HG02588 (cell line): ENCODE data around the gene NR5A2.

Source experiments
- ATAC-seq: cut with Tn5 transposase; IDR thresholded peaks from one replicate; pipeline ENCODE4 v1.9.1; 2021; ENCODE audit warnings: mild to moderate bottlenecking, moderate library complexity; ENCODE audit not compliant: unreplicated experiment

Gene NR5A2

DNA sequence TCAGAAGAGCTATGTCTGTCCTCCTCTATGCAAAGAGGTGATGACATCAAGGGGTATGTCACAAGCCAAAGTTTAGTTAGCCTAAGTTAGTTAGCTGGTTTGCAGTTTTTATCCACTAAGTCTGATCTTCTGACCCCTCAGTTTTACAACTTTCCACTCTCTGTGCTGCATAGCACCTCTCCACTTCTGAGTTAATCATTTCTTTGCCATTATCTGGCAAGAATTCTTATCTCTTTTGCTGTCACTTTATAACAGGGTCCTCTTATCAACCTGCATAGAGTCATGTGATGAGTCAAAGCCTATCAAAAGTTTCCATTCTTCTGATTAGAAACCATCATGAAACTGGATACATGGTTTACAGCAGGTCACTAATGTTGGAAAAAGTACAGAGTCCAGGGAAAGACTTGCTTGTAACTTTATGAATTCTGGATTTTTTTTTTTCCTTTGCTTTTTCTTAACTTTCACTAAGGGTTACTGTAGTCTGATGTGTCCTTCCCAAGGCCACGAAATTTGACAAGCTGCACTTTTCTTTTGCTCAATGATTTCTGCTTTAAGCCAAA is at the start of gene NR5A2:
Gene NR5A2 (plus strand): TSS at position 447 of the 560 bp plus-strand sequence. CDS start 138 bp downstream, outside the sequence.
- ATAC-seq: no peak

DNA sequence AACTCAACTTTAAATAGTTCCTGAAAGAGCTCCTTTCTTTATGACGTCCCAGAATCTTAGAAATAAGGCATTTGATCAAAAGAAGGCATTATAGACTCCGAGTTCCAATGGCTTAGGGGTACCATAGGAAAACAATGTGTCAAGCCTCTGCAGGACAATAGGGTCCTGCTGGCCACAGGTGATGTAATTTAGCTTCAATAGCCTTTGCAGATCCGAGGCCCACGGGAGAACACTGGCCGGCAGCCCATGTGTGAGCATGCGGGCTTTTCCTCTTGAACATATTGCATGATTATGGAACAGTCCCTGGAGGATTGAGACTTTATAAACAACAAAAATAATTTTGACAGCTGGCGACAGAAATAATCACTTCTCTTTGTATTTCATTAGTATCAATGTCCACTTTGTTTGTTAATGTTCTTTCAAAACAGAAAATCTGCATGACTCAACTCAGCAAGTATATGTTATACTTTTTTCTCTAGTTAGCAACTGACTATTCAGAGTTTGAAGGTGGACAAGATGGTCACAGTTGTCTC is 49.0 kb upstream of the NR5A2 start:
- ATAC-seq: no peak

DNA sequence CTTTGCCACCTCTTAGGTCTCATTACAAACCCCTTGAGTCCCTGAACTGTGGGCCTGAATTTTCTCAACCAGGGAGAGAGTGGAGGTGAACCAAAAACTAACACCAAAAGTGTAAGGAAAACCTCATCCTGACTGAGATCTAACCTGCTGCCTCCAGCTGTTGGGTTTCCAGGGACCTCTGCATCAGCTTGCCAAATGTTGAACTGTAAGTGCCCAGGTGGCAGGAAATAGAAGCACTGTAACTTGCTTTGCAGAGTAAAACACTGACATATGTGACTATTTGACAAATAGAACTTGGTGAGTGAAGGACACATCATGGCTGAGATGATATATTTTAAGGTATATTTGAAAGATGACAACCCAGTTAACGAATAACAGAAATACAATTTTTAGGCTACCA is 48.4 kb upstream of the NR5A2 start:
- ATAC-seq: no peak

DNA sequence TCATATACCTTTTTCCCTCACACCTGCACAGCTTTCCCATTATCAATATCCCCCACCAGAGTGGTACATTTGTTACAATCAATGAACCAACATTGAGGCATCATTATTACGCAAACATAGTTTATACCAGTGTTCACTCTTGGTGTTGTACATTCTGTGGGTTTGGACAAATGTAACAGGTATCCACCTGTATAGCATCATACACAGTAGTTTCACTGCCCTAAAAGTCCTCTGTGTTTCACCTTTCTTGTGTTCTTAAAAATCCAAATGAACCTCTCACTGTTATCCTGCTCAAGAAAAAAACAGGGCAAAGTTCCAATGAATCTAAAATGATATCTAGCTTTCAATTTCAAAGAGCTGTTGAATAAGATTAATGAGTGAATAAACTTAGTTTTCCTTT is 45.9 kb upstream of the NR5A2 start:
- ATAC-seq: no peak

DNA sequence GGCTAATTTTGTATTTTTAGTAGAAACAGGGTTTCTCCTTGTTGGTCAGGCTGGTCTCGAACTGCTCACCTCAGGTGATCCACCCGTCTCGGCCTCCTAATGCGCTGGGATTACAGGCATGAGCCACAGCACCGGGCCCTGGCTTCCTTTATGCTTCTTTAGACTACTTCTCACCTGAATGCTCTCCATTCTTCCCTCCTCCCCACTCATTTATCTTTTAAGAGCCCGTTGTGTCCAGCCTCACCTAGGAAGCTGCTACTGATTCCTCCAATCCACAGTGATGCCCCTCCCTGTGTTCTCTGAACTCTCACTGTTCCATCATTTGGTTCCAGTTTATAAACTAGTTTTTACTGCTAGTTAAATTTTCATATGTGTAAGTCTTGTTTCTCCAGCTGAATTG is 44.9 kb upstream of the NR5A2 start:
- ATAC-seq: no peak

DNA sequence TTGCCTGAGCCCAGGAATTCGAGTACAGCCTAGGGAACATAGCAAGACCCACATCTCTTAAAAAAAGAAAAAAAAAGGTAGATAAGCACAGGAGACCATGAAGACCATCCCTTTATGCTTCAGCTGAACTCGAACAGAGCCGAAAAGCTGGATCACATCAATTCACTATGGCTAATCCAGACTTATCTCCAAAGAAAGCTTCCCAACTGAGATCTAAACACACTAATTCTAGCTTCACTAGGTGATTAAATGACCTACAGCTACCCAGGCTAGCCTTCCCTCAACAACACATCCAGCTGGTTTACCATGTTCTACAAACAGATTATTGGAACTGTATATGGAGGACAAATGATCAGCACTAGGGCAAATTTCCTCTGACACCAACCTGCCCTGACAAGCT is 44.0 kb upstream of the NR5A2 start:
- ATAC-seq: no peak

- ATAC-seq: no peak
Observed at GRCh38 chr1:199995096-199995685, 32.3 kb upstream of the NR5A2 start.

DNA sequence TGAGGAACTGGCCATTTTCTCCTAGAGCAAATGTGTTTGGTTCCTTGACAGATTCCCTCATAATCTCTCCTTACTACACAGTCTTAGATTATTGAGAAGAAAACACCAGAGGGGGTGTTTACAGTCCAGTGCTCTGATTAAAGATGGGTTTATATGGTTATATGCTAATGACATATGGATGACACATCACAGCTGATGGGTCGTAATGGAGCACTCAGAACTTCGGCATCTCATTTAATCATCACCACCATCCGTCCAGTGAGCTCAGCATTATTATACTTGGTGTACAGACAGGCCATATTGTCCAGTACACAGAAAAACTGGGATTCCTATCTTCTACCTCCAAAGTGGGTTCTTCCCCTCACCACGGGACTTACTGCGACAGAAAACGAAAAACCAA is 22.3 kb upstream of the NR5A2 start:
- no peak for ATAC-seq

DNA sequence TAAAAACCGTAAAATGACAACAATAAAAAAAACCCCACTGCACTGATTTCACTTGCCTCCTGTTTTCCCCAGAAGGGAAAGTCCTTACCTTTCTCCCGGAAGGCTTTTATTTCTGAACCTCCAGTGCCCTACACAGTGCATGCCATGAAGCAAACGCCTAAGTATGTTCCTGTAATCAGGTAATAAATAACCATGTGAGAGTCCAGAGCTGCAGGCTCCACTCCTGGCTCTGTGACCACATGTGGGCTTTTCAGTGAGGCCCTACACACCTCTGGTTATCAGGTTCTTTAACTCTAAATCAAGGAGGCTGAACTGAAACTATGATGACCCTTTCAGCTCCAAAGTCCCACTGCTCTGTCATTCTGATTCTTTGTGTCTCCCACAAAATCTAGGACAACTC is 20.8 kb upstream of the NR5A2 start:
- no peak for ATAC-seq

GRCh38 chr1:200015811-200016210 is 11.7 kb upstream of the NR5A2 start:
- no peak for ATAC-seq

DNA sequence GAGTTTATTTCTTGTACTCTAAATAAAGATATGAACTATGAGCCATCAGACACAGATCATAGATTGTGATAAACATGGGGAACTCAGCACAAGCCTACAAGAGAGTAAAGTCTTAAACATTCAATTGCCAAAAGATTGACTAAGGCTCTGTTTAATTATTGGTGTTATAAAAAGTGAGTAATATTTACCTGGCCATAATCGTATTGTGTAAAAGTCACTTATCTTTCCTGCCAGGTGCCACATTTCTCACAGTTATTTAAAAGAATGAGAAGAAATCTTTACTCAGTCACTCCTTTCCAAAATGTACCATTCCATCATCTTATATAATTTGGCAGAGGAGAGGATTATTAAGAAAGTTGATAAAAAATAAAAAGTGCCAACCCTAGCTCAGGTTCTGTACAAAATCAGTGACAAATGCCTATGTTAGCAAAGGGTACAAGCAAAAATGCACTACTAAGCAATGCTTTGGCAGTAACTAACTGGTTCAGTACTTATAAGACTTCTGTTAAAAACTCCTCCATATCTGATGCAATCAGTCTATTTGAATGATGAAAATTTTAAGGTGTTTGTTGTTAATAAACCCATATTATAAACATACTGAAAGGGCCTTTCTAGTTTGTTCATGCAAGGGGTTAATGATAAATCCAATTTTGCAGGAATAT is 5.8 kb upstream of the NR5A2 start:
- ATAC-seq: no peak

DNA sequence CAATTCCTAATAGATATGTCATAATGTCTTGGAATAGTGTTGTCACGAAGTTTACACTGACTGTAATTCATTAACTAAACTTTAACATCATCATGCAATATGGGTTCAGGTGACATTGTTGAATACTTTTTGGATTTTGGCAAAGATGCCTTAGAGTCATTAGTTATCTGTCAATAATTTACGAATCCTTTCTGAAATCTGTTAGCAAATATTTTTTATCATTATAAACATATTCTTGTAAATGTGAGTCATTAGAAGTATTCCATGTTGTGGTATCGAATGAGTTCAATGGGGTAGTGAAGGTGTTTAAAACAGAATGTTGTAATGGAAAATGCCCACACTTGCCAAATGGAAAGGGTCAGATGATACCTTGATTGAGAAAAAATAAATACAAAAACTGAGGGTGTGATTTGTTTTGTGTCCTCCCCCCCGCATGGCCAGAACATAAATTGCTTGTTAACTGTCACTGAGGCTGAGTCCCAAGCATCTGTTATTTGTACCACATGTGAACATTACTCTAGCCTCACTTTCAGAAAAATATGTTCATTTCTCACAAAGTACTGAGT is 5.2 kb upstream of the NR5A2 start:
- no peak for ATAC-seq

DNA sequence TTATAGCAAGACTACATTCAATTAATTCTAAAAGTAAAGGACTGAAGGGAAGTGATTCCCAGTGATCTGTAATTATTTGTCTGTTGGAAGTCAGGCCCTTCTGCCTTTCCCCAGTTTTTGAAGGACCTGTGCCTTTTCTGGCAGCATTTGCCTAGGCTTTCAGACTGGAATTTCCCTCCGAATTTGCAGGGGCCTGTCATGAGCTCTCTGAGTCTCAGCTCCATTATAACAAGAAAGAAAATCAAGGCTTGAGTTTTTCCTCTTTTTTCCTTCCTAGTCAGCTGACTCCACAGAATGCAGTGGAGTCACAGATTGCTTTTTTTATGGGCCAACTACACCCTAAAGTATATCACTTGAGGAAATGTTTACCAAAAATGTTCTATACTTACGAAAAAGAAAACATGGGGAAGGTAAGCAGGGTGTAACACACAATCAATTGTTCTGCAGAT is 1.1 kb downstream of the NR5A2 start:
- ATAC-seq: peak; percentile 2

- peak; percentile 49 for ATAC-seq
Observed at GRCh38 chr1:200029035-200029821, 1.7 kb downstream of the NR5A2 start.

DNA sequence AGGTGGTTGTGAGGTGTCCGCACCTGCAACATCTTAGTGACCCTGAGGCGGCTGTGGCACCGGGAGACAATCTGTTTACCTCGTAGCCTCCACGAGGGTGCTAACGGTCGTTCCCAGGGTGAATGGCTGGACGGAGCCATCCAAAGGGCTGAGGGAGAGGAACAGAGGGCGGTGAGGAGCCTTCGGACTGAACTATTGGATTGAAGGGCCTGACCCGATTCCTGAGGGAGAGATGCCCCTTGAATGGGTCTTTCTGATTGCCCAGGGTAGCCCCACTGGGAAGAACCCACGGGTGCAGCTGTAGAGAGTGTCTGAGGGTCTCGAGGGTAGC is 2.3 kb downstream of the NR5A2 start:
- ATAC-seq: no peak

DNA sequence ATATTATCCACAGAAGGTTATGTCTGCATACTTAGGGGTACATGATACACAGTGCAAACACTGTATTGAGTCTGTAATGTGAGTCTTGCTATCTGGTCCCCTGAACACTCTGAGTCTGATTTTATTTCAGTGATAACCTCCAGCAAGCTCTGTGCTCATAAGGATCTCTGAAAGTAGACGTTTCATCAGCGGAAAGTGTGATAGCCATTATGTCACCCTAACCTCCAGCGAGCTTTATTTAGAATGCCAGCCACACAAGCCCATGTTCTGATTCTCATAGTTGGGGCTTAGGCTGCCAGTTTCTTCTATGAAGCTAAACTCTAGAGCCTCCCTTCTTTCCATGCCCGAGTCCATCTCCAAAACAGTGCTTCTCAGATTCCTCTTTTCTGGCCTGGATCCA is 3.3 kb downstream of the NR5A2 start:
- ATAC-seq: no peak

- no peak for ATAC-seq
Observed at GRCh38 chr1:200033511-200034261, 6.2 kb downstream of the NR5A2 start.

GRCh38 chr1:200034262-200034557 is 6.7 kb downstream of the NR5A2 start:
- ATAC-seq: no peak

- ATAC-seq: no peak
Observed at GRCh38 chr1:200034761-200035396, 7.4 kb downstream of the NR5A2 start.

- ATAC-seq: no peak
Observed at GRCh38 chr1:200035397-200035955, 8.0 kb downstream of the NR5A2 start.
